ENCODE data around the gene IDI1. TPM values are rescaled to one million over a fixed set of nuclear protein-coding genes. Genes with fewer than 3 reads are reported as not detected.
A peak's percentile ranks its signal among the peaks of the same experiment; 100 is the strongest.

IDI1 gene
- total RNA-seq, 1 experiment from 2014 or later = 44.7 TPM

DNA sequence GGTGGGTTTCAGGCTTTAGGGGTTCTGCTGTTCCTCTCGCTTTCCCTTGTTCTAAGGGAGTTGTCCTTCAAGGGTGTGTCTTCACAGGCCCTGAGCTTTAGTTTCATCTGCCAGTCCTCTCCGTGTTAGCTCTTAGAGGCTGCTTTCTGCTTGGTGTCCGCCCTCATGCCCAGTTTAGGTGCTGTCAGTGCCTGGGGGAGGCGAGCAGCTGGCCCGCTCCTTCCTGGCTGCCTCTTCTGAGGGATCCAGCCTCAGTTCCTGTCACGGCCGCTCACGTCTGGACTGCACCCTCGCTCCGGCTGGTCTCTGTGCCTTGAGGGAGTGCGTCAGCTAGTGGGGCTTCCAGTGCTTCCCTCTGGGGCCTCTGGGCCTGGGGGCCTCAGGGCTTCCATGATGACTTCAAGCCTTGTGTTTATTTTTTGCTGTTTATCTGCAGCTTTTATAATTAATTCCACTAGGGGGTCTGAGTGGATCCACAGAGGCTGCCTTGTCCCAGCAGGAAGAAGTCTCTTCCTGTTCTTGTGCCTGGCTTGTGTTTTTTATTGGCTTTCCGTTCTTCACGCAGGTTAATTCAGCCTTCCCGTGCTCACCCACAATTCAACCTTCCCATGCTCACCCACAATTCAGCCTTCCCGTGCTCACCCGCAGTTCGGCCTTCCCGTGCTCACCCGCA, 40.2 kb upstream of the IDI1 start:
- Histone ChIP-seq H3K79me2 (ENCODE audit: insufficient read depth, low read length) (no peaks in the 10 kb centered on the region), H4K20me1 (ENCODE audit: control insufficient read depth, insufficient read depth, insufficient read length) (no peaks in the 10 kb centered on the region), H3K4ac (ENCODE audit: low read depth, low read length) (no peak overlapping the region), H3K23ac (ENCODE audit: insufficient read length, low read depth, low read length) (no peak overlapping the region), H3T11ph (ENCODE audit: low read length) (no peak overlapping the region), H3K18ac (ENCODE audit: insufficient read length, low read depth, low read length) (no peak overlapping the region), H4K91ac (ENCODE audit: insufficient read length, low read depth, low read length) (no peak overlapping the region), H3K79me1 (ENCODE audit: insufficient read depth, low read depth, low read length, poor library complexity, severe bottlenecking) (no peaks in the 10 kb centered on the region), H2BK15ac (ENCODE audit: low read depth, low read length) (no peak overlapping the region), H4K8ac (replicated peaks; ENCODE audit: insufficient read length, low read depth, low read length) (no peak overlapping the region), H3K4me2 (ENCODE audit: insufficient read depth, insufficient read length, low read length) (no peak overlapping the region), H3K4me1 (ENCODE audit: insufficient read depth, low read length) (no peaks in the 10 kb centered on the region), H3K23me2 (ENCODE audit: insufficient read length, low read depth, low read length, poor library complexity, severe bottlenecking) (no peaks in the 10 kb centered on the region), H3K27ac (ENCODE audit: insufficient read length, low read depth, low read length) (no peak overlapping the region), H2AK5ac (ENCODE audit: insufficient read length, low read length) (no peak overlapping the region), H2BK20ac (ENCODE audit: low read depth, low read length, poor library complexity, severe bottlenecking) (no peak overlapping the region), H2BK12ac (ENCODE audit: insufficient read length, low read depth, low read length) (no peak overlapping the region), H3K14ac (ENCODE audit: insufficient read depth, low read length) (no peak overlapping the region), H3K56ac (ENCODE audit: insufficient read length, low read depth, low read length) (no peak overlapping the region), H3K9me3 (ENCODE audit: control insufficient read depth, low read depth, low read length) (no peaks in the 10 kb centered on the region), H3K9ac (ENCODE audit: extremely low read depth, insufficient read length, low read length) (no peak overlapping the region), H2AFZ (ENCODE audit: low read length) (no peak overlapping the region), H2BK120ac (ENCODE audit: low read depth, low read length, poor library complexity, severe bottlenecking) (no peak overlapping the region), H3K27me3 (ENCODE audit: insufficient read depth, low read length) (no peaks in the 10 kb centered on the region), H2BK5ac (ENCODE audit: insufficient read length, low read length) (no peak overlapping the region), H4K5ac (ENCODE audit: insufficient read length, low read depth, low read length) (no peak overlapping the region)
- no peak for DNase-seq
- no peaks in the 10 kb centered on the region; a peak in 1 of 5 replicates for H3K9me3 Mint-ChIP-seq
- no peaks in the 10 kb centered on the region for H3K4me1 Mint-ChIP-seq
- peak overlapping the region in 2 of 3 experiments; percentile 36 to 91; a peak in 3 of 7 replicates for H3K27ac Mint-ChIP-seq
- peaks cover 14 to 57% (median 41%) of the 10 kb centered on the region in 3 experiments; a peak in 6 of 7 replicates for H3K36me3 Mint-ChIP-seq (ENCODE audit: insufficient read depth in 1 of 3, low read depth in 3 of 3)
- no peak overlapping the region for H3K4me3 Mint-ChIP-seq
- TF ChIP-seq, protein P1, sequence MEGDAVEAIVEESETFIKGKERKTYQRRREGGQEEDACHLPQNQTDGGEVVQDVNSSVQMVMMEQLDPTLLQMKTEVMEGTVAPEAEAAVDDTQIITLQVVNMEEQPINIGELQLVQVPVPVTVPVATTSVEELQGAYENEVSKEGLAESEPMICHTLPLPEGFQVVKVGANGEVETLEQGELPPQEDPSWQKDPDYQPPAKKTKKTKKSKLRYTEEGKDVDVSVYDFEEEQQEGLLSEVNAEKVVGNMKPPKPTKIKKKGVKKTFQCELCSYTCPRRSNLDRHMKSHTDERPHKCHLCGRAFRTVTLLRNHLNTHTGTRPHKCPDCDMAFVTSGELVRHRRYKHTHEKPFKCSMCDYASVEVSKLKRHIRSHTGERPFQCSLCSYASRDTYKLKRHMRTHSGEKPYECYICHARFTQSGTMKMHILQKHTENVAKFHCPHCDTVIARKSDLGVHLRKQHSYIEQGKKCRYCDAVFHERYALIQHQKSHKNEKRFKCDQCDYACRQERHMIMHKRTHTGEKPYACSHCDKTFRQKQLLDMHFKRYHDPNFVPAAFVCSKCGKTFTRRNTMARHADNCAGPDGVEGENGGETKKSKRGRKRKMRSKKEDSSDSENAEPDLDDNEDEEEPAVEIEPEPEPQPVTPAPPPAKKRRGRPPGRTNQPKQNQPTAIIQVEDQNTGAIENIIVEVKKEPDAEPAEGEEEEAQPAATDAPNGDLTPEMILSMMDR (conservative IDR thresholded peaks at IDR 0.05) = no peak
- H3K27me3 Mint-ChIP-seq (ENCODE audit: low read depth) = no peaks in the 10 kb centered on the region
- no CpG with 5 or more reads among the region's 19 CpGs for WGBS (ENCODE audit: extremely low coverage, insufficient read length, low lambda C conversion rate)

All from H9 (cell line).